IMR-90 (cell line): ENCODE results near the gene NUDT16.

Experiments used
- CEBPB ChIP-seq: IDR thresholded peaks from 2 replicates; pipeline ENCODE4 v1.6.1; 2012; ENCODE audit warnings: low read depth, low read length, improper control_type of control experiment
- FOS ChIP-seq: fragments of 150-350 bp; IDR thresholded peaks from 2 replicates; pipeline ENCODE4 v1.6.1; 2016; ENCODE audit warnings: low read depth, low read length
- MAZ ChIP-seq: IDR thresholded peaks from 2 replicates; pipeline ENCODE4 v1.6.1; 2012; ENCODE audit warnings: low read depth, mild to moderate bottlenecking, low read length, improper control_type of control experiment, moderate library complexity, borderline replicate concordance
- MXI1 ChIP-seq: IDR thresholded peaks from 2 replicates; pipeline ENCODE4 v1.6.1; 2012; ENCODE audit warnings: low read depth, mild to moderate bottlenecking, low read length, moderate library complexity, borderline replicate concordance
- POLR2A ChIP-seq: IDR thresholded peaks from 2 replicates; pipeline ENCODE4 v1.6.1; 2012; ENCODE audit warnings: mild to moderate bottlenecking, low read depth, low read length
- RAD21 ChIP-seq: IDR thresholded peaks from 2 replicates; pipeline ENCODE4 v1.6.1; 2012; ENCODE audit warnings: low read length, improper control_type of control experiment
- RFX5 ChIP-seq: IDR thresholded peaks from 2 replicates; pipeline ENCODE4 v1.8.0; 2012; ENCODE audit warnings: low read depth, mild to moderate bottlenecking, low read length, moderate library complexity
- SMC3 ChIP-seq: fragments of 150-350 bp; IDR thresholded peaks from 2 replicates; pipeline ENCODE4 v1.6.1; 2016; ENCODE audit warnings: low read depth, mild to moderate bottlenecking, antibody characterized with exemption, low read length, moderate library complexity
- USF2 ChIP-seq: fragments of 150-350 bp; IDR thresholded peaks from 2 replicates; pipeline ENCODE4 v1.6.1; 2017; ENCODE audit warnings: mild to moderate bottlenecking, antibody characterized with exemption, low read length, low read depth
- TF ChIP-seq, protein P1 (sequence below): conservative IDR thresholded peaks from 2 replicates; pipeline ENCODE4 v1.5.1; 2012; ENCODE audit warnings: mild to moderate bottlenecking, low read depth, low read length, improper control_type of control experiment
- TF ChIP-seq, protein P2 (sequence below): fragments of 150-350 bp; IDR thresholded peaks from 2 replicates; pipeline ENCODE4 v1.6.1; 2016; ENCODE audit warnings: low read depth, mild to moderate bottlenecking, low read length, moderate library complexity, borderline replicate concordance

DNA sequence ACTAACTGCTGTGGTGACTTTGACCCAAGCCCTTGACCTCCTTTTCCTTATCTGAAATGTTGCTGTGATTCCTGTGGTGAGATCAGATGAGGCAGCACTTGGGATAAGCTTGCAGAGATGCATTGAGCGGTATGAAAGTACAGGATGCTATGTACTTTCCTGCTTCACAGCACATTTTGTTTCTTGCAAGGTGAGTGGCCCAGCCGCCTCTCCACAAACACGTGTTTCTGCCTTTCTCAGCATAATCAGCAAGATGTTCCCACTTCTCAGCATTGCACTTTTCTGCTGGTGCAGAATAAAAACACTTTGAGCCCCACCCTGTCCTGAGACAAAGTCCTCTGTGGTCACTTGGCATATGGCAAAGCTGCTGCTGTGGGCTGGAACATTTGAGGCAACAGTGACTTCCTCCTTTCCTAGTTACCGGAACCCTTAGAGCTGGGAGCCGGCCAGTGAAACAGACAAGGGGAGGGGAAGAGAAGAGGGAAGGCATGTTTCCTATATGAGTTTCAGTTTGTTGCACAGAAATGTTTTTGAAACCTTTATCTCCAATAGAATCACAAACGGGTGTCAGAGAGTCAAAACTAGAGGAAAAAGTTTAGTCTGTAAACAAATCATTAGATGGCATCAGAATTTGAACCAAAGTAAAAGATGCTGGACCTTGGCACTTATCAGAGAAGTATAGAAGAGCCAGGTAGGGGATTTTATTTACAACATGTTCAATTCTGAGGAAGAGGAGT lies 5.0 kb downstream of the NUDT16 start:
- no peak for TF ChIP-seq POLR2A
- TF ChIP-seq, protein P1, sequence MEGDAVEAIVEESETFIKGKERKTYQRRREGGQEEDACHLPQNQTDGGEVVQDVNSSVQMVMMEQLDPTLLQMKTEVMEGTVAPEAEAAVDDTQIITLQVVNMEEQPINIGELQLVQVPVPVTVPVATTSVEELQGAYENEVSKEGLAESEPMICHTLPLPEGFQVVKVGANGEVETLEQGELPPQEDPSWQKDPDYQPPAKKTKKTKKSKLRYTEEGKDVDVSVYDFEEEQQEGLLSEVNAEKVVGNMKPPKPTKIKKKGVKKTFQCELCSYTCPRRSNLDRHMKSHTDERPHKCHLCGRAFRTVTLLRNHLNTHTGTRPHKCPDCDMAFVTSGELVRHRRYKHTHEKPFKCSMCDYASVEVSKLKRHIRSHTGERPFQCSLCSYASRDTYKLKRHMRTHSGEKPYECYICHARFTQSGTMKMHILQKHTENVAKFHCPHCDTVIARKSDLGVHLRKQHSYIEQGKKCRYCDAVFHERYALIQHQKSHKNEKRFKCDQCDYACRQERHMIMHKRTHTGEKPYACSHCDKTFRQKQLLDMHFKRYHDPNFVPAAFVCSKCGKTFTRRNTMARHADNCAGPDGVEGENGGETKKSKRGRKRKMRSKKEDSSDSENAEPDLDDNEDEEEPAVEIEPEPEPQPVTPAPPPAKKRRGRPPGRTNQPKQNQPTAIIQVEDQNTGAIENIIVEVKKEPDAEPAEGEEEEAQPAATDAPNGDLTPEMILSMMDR: no peak
- TF ChIP-seq MXI1: no peak
- TF ChIP-seq USF2: no peak
- TF ChIP-seq, protein P2, sequence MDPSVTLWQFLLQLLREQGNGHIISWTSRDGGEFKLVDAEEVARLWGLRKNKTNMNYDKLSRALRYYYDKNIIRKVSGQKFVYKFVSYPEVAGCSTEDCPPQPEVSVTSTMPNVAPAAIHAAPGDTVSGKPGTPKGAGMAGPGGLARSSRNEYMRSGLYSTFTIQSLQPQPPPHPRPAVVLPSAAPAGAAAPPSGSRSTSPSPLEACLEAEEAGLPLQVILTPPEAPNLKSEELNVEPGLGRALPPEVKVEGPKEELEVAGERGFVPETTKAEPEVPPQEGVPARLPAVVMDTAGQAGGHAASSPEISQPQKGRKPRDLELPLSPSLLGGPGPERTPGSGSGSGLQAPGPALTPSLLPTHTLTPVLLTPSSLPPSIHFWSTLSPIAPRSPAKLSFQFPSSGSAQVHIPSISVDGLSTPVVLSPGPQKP: no peak
- no peak for TF ChIP-seq CEBPB
- no peak for TF ChIP-seq RAD21
- no peak for TF ChIP-seq RFX5
- no peak for TF ChIP-seq MAZ
- TF ChIP-seq SMC3: no peak
- no peak for TF ChIP-seq FOS
